GM18517 (cell line): ENCODE measurements around the gene CCDC80.

ENCODE experiments used
- ATAC-seq: cut with Tn5 transposase; IDR thresholded peaks from one replicate; pipeline ENCODE4 v1.9.1; 2021; ENCODE audit warnings: mild to moderate bottlenecking, moderate library complexity; ENCODE audit not compliant: unreplicated experiment

CCDC80 gene

DNA sequence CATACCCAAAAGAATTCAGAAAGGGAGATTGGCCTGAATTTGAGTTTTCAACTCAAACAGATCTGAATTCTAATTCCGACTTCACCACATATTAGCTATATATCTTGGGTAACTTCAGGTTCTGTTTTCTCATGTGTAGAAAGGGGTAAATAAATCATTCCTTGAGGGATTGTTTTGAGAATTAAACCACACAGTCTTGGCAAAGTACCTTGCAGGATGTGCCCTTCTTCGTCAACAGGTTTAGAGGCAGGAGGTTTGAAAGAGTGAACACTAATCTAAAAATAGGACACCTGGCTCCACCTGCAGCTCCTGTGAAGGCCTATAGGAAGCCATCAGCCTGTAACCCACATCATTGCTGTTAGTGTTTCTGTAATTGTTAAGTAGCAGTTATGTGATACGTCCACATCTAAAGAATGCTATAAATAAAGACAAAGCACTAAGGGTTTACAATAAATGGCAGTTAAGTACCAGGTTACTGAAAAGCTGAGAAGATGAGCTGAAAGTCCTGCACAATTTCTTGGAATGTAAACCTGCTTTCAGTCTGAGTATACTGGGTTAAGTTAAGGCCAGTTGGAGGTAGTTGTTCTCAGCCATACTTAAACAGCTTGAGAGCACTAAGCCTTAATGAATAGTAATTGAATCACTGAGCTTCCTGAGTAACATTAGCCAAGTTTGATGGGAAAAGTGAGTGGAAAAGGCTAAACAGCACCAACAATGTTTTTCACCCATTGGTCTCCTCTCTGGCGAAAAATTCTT lies 6.0 kb downstream of the CCDC80 start:
- no peak for ATAC-seq

DNA sequence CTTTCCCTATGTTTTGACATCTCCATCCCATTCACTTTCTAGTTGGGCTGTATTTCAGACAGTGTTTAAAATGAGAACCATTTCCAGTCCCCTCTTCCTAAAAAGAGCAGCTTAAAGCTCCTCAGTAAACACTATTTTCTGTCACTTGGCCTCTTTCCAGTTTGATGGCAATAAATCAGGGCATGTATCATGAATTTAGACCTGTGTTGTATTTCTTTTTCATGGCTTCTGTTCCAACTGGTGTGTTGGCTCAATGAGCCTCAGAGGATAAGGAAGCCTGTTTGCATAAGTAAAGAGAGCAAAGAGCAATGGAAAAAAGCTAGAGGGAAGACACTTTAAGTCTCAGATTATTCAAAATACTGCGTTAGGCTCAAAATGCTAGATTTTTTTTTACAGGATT lies 7.2 kb downstream of the CCDC80 start:
- ATAC-seq, result no peak

DNA sequence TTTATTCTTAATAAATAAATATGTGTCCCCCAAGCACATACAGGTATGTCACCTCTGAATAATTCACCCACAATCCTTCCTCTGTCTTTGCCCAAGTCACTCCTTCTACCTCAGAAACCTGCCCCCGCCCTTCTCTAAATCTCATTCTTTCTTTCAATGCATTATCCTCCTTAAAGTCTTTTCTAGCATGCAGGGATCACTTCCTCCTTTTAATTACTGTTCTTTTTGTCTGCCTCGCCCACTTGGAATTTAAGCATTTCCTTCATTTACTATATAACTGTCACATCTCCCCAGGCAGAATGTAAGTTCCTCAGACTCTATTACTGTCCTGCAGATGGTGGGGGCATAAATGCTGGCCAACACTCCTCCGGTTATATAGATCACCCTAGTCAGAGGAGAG lies 7.8 kb downstream of the CCDC80 start:
- ATAC-seq, result no peak

DNA sequence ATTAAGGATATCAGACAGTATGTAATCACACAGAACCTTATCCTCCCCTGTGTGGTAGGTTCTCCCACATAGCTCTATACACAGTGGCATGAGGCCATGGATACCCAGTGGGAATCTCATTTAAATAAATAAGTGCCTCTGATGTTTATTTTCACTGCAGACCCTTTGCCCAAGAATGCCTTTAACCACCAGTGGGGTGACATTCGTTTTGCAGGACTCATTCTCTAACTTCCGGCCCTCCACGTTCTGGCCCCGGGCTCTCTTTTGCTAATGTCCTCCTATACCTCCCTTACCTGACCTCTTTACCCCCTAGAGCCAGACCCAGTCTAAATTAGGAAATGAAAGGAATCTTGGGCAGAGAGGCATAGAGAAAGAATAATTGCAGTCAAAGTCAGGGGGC lies 8.3 kb downstream of the CCDC80 start:
- ATAC-seq, result no peak

DNA sequence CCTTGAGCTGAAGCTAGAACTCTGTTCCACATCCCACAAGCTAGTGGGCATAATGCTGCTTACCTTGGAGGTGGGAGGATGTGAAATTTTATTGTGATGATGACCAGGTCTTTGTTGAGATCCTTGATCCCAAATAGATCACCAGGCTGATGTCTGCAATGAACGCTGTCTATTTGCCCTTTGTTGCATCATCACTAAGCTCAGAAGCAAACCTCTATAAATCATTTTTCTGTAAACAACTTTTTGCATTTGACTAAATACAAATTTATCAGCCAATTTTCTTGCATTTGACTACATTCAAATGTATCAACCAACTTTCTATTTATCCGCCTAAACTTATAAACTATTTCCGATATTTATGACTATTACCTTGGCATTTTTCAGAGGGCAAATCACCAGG lies 9.7 kb downstream of the CCDC80 start:
- ATAC-seq, result no peak

DNA sequence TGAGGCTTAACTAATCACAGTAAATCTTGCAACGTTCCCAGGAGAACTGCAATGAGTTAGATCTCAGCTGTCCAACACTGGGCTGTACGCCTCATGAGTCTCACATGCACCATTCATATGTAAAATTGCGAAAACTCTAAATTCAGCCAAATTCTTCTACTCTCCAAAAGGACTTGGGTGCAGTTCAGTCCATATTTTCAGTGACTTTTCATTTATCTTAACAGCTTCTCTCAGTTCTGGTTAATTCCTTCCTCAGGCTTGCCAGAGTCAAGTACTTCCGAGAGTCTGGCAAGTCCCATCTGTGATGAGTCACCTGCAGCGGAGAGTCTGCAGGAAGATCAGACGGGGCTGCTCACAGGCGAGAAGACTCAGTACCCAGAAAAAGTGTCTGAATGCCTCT lies 11.5 kb downstream of the CCDC80 start:
- ATAC-seq, result no peak

DNA sequence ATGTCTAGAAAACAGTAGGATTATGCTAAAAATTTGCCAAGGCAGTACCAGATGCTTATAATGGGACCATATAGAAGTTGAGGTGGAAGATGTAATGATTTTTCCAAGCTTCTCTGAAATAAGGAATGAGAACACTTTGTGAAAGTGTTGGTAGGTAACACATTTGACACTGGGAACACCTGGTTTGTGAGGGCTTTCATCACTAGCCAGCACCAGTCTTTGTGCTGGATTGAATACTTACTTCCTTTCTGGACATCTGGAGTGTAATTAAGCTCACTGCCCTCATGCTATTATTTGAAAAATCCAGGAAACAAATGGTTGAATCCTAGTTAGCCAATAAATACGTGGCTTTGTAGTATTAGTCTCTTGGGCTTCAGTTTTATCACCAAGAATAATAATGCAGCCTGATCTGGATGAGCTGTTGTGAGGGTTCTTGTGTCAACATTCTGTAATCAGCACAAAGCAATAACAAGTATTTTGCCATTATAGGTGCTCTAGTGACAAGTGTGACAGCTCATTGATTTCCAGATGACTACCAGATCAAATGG lies 12.9 kb downstream of the CCDC80 start:
- ATAC-seq, result no peak

DNA sequence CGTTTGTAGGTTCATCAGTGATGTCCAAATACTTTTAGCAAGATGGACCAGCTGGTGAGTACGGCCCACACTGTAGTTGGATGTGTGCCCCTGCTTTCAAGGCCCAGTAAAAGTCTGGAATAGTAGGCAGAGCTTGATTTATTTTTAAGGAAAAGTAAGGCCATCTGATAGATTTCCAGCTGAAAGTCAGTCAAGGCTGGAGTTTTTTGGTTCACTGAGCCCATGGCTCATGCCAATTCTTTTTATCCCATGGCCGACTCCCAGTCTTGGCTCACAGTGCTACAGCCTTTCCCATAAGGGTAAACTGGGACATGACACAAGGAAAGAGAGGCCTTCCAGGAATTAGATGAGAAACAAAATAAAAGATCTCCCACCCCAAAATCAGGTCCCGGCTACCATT lies 13.5 kb downstream of the CCDC80 start:
- ATAC-seq, result no peak

DNA sequence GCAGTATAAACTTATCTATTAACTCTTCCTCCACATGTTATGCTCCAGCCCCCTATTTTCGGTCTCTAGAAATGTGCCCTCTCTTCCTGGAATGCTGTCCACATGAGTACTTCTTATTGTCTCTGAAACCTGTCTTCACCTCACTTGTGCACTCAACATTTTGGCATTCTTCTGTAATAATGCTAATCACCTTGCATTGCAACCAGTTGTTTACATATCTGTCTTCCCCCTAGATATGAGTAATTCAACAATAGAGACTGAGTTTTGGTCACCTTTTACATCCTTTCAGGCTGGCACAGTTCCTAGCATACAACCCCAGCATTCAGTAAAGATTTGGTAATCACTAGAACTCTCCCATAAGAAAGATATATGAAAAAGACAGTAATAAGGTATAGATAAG lies 17.2 kb downstream of the CCDC80 start:
- ATAC-seq, result no peak

DNA sequence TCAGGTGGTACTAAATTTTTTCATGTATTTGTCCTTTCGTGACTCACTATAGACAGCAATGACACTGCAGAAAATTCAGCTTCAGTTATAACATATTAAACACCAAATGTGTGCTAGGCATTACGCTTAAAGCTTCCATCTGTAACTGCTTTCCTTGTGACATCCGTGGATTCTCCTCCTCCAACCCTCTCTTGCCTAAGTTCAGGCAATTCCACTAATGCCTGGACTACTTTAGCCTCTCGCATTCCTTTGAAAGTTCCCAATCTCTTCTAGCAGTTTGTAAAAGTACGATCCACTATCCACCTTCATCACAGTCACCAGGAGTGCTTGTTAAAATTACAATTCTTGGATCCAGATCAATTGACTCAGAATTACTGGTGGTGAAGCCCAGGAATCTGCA lies 17.7 kb downstream of the CCDC80 start:
- no peak for ATAC-seq

DNA sequence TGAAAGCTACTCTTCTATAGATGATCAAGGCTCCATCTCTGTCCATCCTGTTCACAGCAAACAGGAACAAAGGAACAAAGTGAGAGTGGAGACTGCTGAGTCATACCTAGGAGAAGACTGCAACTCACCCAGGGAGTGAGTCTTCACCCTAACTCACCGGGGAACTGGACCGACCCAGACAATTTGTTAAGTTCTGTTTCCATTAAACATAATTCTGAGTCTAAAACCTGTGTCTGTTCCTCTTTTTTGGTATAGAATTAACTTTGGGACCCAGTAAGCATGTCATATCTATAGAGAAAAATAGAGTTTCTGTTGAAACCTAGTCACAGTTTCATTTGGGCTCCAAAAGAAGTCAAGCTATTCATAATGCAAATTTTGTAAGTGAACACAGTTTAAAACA lies 21.6 kb downstream of the CCDC80 start:
- ATAC-seq, result peak; percentile 72

DNA sequence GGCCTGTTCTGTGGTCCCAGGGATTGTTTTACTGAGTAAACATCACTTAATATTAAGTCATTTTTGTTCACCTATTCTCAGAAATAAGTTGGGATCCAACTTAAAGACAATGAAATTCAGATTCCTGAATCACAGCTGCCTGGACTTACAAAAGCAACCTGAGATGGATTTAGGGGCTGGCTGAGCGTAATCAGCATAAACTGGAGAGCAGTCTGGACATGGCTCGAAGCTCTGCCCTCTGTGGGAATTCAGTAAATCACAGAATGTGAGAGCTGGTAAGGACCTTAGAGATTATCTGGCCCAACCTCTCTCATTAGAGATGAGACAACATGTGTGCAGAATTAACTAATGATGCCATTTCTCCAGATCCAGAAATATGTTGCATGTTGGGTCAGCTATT lies 23.7 kb downstream of the CCDC80 start:
- no peak for ATAC-seq

DNA sequence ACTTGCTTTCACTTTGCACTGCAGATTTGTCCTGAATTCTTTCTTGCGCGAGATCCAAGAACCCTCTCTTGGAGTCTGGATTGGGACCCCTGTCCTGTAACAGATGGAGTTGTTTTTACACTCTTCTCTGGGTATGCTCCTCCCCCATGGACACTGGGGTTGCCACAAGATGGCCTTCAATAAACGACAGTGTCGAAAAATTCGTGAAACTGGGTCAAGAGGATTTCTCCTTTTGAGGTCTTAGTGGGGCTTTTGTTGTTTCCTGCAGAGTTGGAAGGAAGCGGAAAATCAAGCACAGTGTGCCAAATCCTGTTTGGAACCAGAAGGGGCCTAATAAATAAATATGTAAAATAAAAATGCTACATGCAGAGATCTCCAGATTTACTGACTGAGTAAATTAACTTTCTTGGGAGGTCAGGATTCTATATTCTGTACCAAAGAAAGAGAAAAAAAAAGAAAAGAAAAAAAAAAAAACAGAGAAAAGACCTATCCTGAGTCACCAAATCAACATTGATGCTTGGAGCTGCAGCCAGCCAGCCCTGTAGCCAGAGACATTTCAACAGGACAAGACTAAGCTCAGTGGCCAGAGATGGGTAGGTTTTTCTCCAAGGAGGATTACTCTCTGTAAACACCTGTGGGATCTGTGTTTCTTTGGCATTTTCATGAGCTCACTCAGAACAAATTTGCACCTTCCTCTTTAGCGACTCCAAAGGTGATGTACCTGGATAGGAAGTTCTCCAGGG lies 24.8 kb downstream of the CCDC80 start:
- ATAC-seq, result no peak

DNA sequence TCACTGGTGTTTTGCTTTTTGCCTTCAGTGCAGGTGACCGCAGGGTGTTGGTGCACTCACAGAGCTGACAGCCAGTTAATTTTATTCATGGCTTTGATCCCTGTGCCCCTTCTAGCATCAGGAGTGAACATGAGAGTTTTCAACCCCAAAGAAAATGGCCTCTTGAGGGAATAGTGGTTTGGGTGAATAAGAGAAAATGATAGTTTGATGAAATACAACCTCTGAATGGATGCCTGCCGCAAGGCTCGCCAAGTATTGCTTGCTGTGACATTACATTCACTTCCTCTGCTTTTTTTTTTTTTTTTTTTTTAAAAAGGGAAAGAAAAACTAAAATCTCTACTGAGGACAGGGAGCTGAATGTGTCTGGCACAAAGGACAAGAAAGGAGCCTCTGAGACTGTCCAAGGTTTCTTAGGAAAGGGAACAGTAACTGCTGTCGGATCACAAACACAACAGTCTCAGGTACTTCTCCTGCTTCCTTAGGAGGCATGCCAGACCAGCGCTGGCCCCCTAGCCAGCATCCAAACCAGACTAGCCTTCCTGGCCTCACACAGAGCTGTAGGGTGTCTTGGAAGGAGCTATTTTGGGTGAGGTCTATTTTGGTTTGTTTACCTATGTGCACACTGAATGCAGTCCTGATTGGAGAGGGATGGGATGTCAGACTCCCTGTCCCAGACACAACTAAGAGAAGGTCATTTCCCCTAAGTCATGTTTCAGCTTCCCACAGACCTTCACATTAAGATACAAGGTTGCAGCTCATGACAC lies 29.0 kb downstream of the CCDC80 start:
- no peak for ATAC-seq

DNA sequence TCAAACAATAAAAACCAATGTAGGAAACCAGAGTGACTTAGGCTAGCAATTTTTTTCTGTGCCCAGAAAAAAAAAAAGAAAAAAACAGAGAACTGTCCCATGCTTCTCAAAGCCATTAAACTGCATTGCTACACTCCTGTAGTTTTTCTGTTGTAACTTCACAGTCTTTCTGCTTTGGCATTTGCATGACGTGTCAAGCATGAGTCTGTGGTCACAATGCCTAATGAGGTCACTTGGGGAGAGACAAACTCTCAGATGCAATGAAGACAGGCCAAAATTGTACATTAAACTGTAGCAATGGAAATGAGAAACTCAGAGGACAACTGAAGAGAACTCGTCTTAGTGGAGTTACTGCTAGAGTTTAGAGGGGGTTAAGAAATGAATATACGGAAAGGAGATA lies 30.8 kb downstream of the CCDC80 start:
- ATAC-seq, result no peak

DNA sequence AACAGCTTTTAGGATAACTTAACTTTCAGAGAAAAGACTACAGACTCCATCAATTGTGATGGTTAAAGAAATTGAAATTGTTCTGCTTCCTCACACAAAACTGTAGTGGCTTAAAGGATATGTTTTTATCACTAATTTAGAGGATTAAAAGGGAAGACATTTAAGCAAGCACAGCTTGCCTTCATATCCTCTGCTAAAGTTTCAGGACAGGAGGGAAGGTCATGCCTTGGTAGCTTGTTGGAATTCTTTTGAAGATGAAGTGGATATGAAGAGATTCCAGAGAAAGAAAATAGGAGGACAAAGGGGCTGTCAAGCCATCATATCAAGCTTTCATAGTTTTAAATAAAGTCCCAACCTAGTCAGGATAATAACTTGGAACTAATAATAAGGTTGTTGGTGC lies 33.1 kb downstream of the CCDC80 start:
- no peak for ATAC-seq

DNA sequence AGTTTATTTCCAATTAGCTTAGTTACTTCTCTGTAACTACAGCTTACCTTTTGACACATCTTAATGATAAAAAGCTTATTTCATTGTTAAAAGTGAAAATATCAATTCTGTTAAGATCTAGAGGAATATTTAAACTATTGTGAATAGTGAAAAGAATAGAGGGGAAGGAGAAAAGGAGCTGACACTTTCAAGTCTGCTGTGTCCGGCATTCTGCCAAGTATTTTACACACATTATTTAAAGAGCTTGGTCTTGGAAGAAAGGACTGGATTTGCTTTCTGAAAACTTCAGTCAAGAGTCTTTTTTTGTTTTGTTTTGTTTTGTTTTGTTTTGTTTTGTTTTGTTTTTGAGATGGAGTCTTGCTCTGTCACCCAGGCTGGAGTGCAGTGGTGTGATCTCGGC lies 34.8 kb downstream of the CCDC80 start:
- ATAC-seq, result no peak

DNA sequence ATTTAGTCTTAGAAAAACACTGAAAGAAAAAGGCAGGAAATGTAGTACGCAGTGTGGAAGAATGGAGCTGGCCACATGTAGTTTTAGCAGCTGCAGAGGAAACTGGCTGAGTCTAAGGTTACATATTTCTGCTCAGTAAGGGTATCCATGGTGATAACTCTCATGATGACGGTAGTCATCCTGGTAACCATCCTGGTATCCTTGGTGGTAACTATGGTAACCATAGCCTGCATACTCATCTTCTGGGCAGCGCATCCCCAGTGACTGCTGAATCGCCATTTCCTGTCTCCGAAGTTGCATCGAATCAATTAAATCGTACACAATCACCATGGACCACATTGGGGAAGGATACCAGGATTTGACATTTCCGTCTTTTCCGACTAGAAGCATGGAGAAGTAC lies 35.7 kb downstream of the CCDC80 start:
- no peak for ATAC-seq

DNA sequence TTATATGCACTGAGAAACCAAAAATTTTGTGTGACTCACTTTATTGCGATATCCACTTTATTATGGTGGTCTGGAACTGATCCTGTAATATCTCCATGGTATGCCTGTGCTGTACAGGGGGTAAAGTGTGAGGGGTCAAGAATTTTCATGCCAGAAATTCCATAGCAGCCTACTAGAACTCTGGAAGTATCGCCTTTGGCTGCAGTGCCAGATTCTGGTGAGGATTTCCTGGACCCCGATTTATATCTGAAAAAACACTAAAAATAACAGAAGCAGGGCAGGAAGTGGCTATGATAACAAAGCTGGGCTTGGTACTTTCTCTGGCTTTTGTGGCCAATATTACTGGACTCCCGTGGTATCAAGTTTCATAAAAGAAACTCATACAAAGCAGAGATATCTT lies 36.4 kb downstream of the CCDC80 start:
- no peak for ATAC-seq

DNA sequence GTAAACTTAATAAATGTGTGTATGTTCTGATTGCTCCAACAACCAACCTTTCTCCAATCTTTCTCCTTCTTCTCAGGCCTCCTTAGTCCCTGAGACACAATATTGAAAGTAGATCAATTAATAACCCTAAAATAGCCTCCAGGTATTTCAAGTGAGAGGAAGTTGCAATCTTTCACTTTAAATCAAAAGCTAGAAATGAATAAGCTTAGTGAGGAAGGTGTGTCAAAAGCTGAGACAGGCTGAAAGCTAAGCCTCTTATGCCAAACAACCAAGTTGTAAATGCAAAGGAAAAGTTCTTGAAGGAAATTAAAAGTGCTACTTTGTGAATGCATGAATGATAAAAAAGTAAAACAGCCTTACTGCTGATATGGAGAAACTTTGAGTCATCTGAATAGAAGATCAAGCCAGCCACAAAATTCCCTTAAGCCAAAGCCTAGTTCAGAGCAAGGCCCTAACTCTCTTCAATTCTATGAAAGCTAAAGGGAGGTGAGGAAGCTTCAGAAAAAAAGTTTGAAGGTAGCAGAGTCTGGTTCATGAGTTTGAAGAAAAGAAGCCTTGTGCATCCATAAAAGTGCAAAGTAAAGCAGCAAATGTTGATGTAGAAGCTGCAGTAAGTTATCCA lies 38.6 kb downstream of the CCDC80 start:
- peak; percentile 93 for ATAC-seq

DNA sequence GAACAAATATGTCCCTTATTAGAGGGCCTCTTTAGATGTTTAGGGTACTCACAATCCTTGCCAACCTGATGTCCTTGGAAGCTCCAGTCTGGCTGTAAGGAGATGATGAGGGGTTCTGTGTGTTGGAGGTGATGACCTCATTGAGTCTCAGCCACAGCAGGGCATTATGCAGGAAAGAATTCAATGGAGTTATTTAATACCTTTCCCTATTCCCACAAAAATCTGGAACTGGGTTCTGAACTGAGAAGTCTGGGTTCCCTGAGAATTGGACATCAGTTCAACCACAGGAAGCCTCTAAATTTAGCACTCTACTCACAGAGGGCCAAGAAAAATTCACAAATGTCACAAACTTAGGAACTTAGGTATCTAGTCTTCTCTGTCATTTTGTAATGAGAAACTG lies 42.2 kb downstream of the CCDC80 start:
- no peak for ATAC-seq
